T-helper 1 cell treated with Interleukin-12 subunit alpha and Interleukin-12 subunit beta and Interleukin-4 antibody, amounts not matched to agents 30 μg/mL and 1 μg/mL, for 36 hours (primary cell): ENCODE data around the gene MYMK.
"Not testable (repeated sequence)": the region's sequence is repeated elsewhere in the genome, so short reads cannot be mapped to it uniquely, and the experiment has no call there.

Source experiments
- H3K27ac Mint-ChIP-seq: one replicate; pipeline ENCODE4 v1.8.0; 2021; ENCODE audit warnings: mild to moderate bottlenecking, mixed read lengths
- H3K27me3 Mint-ChIP-seq: one replicate; pipeline ENCODE4 v1.8.0; 2021; ENCODE audit warnings: low read depth, mixed read lengths
- H3K36me3 Mint-ChIP-seq: one replicate; pipeline ENCODE4 v1.8.0; 2021; ENCODE audit warnings: low read depth, mixed read lengths
- H3K4me1 Mint-ChIP-seq: one replicate; pipeline ENCODE4 v1.8.0; 2021; ENCODE audit warnings: low read depth, mixed read lengths
- H3K4me3 Mint-ChIP-seq: one replicate; pipeline ENCODE4 v1.8.0; 2021; ENCODE audit warnings: mild to moderate bottlenecking, moderate library complexity, mixed read lengths
- H3K9me3 Mint-ChIP-seq: one replicate; pipeline ENCODE4 v1.8.0; 2021; ENCODE audit warnings: mixed read lengths

Gene MYMK

GRCh38 chr9:133524679-133525228 lies at the start of gene MYMK:
Gene MYMK, minus strand, starts transcription at chr9:133524959. Its CDS starts 115 bp downstream, at chr9:133524844.
- Mint-ChIP-seq H3K4me3 (no peak within 1 kb of the TSS), H3K27ac (no peak within 1 kb of the TSS), H3K36me3 (no peaks in the 10 kb centered on the region)

GRCh38 chr9:133573791-133574515 lies 49.2 kb upstream of the MYMK start:
- H3K36me3 Mint-ChIP-seq, result no peaks in the 10 kb centered on the region
- H3K27me3 Mint-ChIP-seq, result peaks cover 11% of the 10 kb centered on the region
- H3K9me3 Mint-ChIP-seq, result no peaks in the 10 kb centered on the region
- no peaks in the 10 kb centered on the region for H3K4me1 Mint-ChIP-seq
- H3K4me3 Mint-ChIP-seq, result no peak overlapping the region
- no peak overlapping the region for H3K27ac Mint-ChIP-seq

More at GRCh38 chr9:133524679-133525228, at the start of gene MYMK:
- no peaks in the 10 kb centered on the region for H3K27me3 Mint-ChIP-seq
- H3K4me1 Mint-ChIP-seq, result no peaks in the 10 kb centered on the region
- H3K9me3 Mint-ChIP-seq, result no peaks in the 10 kb centered on the region

GRCh38 chr9:133572821-133573361 lies 48.1 kb upstream of the MYMK start:
- Mint-ChIP-seq H3K9me3 (no peaks in the 10 kb centered on the region), H3K27ac (no peak overlapping the region), H3K4me1 (no peaks in the 10 kb centered on the region), H3K27me3 (peaks cover 6% of the 10 kb centered on the region), H3K4me3 (no peak overlapping the region), H3K36me3 (no peaks in the 10 kb centered on the region)

- H3K4me1 Mint-ChIP-seq, result no peaks in the 10 kb centered on the region
- H3K27ac Mint-ChIP-seq, result no peak overlapping the region
- H3K27me3 Mint-ChIP-seq, result peaks cover 6% of the 10 kb centered on the region
- H3K36me3 Mint-ChIP-seq, result no peaks in the 10 kb centered on the region
- H3K4me3 Mint-ChIP-seq, result no peak overlapping the region
- H3K9me3 Mint-ChIP-seq, result no peaks in the 10 kb centered on the region
These were observed 47.3 kb upstream of the MYMK start for GRCh38 chr9:133571896-133572595.

- Mint-ChIP-seq H3K4me1 (no peaks in the 10 kb centered on the region), H3K27ac (no peak overlapping the region), H3K27me3 (peaks cover under 1% of the 10 kb centered on the region), H3K4me3 (no peak overlapping the region), H3K36me3 (no peaks in the 10 kb centered on the region), H3K9me3 (no peaks in the 10 kb centered on the region)
These were observed 46.7 kb upstream of the MYMK start for GRCh38 chr9:133571391-133571890.

- no peaks in the 10 kb centered on the region for H3K4me1 Mint-ChIP-seq
- H3K27ac Mint-ChIP-seq, result no peak overlapping the region
- no peak overlapping the region for H3K4me3 Mint-ChIP-seq
- H3K27me3 Mint-ChIP-seq, result no peaks in the 10 kb centered on the region
- H3K36me3 Mint-ChIP-seq, result no peaks in the 10 kb centered on the region
- no peaks in the 10 kb centered on the region for H3K9me3 Mint-ChIP-seq
These were observed 45.9 kb upstream of the MYMK start for GRCh38 chr9:133570691-133571080.

GRCh38 chr9:133569891-133570690 lies 45.3 kb upstream of the MYMK start:
- H3K4me3 Mint-ChIP-seq, result no peak overlapping the region
- no peak overlapping the region for H3K27ac Mint-ChIP-seq
- no peaks in the 10 kb centered on the region for H3K9me3 Mint-ChIP-seq
- H3K36me3 Mint-ChIP-seq, result no peaks in the 10 kb centered on the region
- no peaks in the 10 kb centered on the region for H3K27me3 Mint-ChIP-seq
- no peaks in the 10 kb centered on the region for H3K4me1 Mint-ChIP-seq

- Mint-ChIP-seq H3K27ac (no peak overlapping the region), H3K4me1 (no peaks in the 10 kb centered on the region), H3K27me3 (no peaks in the 10 kb centered on the region)
These were observed 44.5 kb upstream of the MYMK start for GRCh38 chr9:133569121-133569785.

GRCh38 chr9:133568186-133568585 lies 43.4 kb upstream of the MYMK start:
- H3K4me3 Mint-ChIP-seq, result no peak overlapping the region
- H3K27me3 Mint-ChIP-seq, result no peaks in the 10 kb centered on the region
- H3K4me1 Mint-ChIP-seq, result no peaks in the 10 kb centered on the region
- H3K36me3 Mint-ChIP-seq, result no peaks in the 10 kb centered on the region
- no peaks in the 10 kb centered on the region for H3K9me3 Mint-ChIP-seq
- no peak overlapping the region for H3K27ac Mint-ChIP-seq

More at GRCh38 chr9:133569121-133569785, 44.5 kb upstream of the MYMK start:
- H3K9me3 Mint-ChIP-seq, result no peaks in the 10 kb centered on the region
- no peaks in the 10 kb centered on the region for H3K36me3 Mint-ChIP-seq
- no peak overlapping the region for H3K4me3 Mint-ChIP-seq

- no peaks in the 10 kb centered on the region for H3K9me3 Mint-ChIP-seq
- no peaks in the 10 kb centered on the region for H3K4me1 Mint-ChIP-seq
- no peaks in the 10 kb centered on the region for H3K36me3 Mint-ChIP-seq
- H3K27me3 Mint-ChIP-seq, result no peaks in the 10 kb centered on the region
- no peak overlapping the region for H3K4me3 Mint-ChIP-seq
- H3K27ac Mint-ChIP-seq, result no peak overlapping the region
These were observed 42.1 kb upstream of the MYMK start for GRCh38 chr9:133566817-133567216.

- Mint-ChIP-seq H3K36me3 (no peaks in the 10 kb centered on the region), H3K27me3 (no peaks in the 10 kb centered on the region), H3K4me1 (no peaks in the 10 kb centered on the region), H3K27ac (no peak overlapping the region), H3K4me3 (no peak overlapping the region), H3K9me3 (no peaks in the 10 kb centered on the region)
These were observed 41.6 kb upstream of the MYMK start for GRCh38 chr9:133566382-133566781.

- no peak overlapping the region for H3K27ac Mint-ChIP-seq
- H3K4me3 Mint-ChIP-seq, result no peak overlapping the region
- no peaks in the 10 kb centered on the region for H3K4me1 Mint-ChIP-seq
- H3K9me3 Mint-ChIP-seq, result no peaks in the 10 kb centered on the region
- H3K36me3 Mint-ChIP-seq, result no peaks in the 10 kb centered on the region
- no peaks in the 10 kb centered on the region for H3K27me3 Mint-ChIP-seq
These were observed 39.8 kb upstream of the MYMK start for GRCh38 chr9:133564451-133565116.

- H3K36me3 Mint-ChIP-seq, H3K27ac Mint-ChIP-seq, H3K4me3 Mint-ChIP-seq: not testable (repeated sequence)
These were observed 39.1 kb upstream of the MYMK start for GRCh38 chr9:133563814-133564213.

More at GRCh38 chr9:133563814-133564213, 39.1 kb upstream of the MYMK start:
- not testable (repeated sequence) for H3K4me1 Mint-ChIP-seq, H3K9me3 Mint-ChIP-seq, H3K27me3 Mint-ChIP-seq
